ENCODE data around the gene CAPG. TPM values are rescaled to one million over a fixed set of nuclear protein-coding genes. Genes with fewer than 3 reads are reported as not detected.

Gene CAPG
- total and polyA plus RNA-seq, 2 of the 4 experiments (the other 2 are of a cell fraction), result 79.9 to 98.3 TPM

DNA sequence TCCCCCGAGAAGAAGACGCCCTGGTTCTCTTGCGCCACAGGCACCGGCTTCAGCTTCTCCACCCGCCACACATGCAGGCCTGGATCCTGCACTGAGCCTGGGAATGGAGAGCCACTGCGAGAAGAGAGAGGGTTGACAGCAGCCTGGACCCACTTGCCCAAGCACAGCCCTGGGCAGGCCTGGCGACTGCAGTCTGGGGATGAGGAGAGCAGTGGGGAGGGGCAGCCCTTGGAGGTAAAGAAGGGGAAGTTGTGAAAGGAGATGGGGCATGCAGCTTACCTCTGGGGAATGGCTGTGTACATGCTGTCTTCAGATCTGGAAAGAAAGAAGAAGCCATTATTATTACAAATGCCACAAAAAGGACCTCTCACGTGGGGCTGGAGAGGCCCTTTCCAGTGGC, 8.3 kb downstream of the CAPG start:
- POLR2A ChIA-PET (ENCODE audit: unreplicated experiment), result no interaction called here
- Histone ChIP-seq H3K4me1 (ENCODE audit: control insufficient read depth, insufficient read depth, low read length) (peaks cover 5% of the 10 kb centered on the region; the same call in 1 of the 2 replicates), H3K9me1 (ENCODE audit: insufficient read depth, low read length) (no peaks in the 10 kb centered on the region), H3K4ac (ENCODE audit: low read depth, low read length) (no peak overlapping the region), H3K9ac (ENCODE audit: low read depth, low read length) (no peak overlapping the region), H4K8ac (ENCODE audit: low read depth in 2 of 2, low read length in 2 of 2) (no peak overlapping the region), H2BK20ac (ENCODE audit: low read depth, low read length) (no peak overlapping the region), H3K27ac (ENCODE audit: insufficient read depth, low read length) (no peak overlapping the region), H4K20me1 (ENCODE audit: insufficient read depth, low read length) (no peaks in the 10 kb centered on the region; the same call in 1 of the 2 replicates), H2AK5ac (ENCODE audit: low read depth, low read length) (no peak overlapping the region), H3K14ac (replicated peaks; ENCODE audit: low read depth, low read length) (no peak overlapping the region), H3K23ac (ENCODE audit: low read depth, low read length) (no peak overlapping the region), H3K9me3 (ENCODE audit: control insufficient read depth, insufficient read depth, low read length) (no peaks in the 10 kb centered on the region), H3K4me3 (ENCODE audit: insufficient read depth, low read depth, low read length) (no peak overlapping the region), H3K79me1 (ENCODE audit: low read depth in 1 of 2, low read length in 2 of 2) (peaks cover 5 to 13% of the 10 kb centered on the region in 2 experiments; a peak in 3 of 4 replicates), H2BK5ac (ENCODE audit: low read depth, low read length, poor library complexity, severe bottlenecking) (no peak overlapping the region), H3K4me2 (ENCODE audit: low read depth, low read length) (no peak overlapping the region), H3K56ac (ENCODE audit: extremely low read depth, insufficient read depth, low read length) (no peak overlapping the region), H4K91ac (ENCODE audit: insufficient read depth, low read depth, low read length) (no peak overlapping the region), H2BK15ac (ENCODE audit: low read depth, low read length) (no peak overlapping the region), H4K5ac (ENCODE audit: low read depth, low read length) (no peak overlapping the region), H2AK9ac (replicated peaks; ENCODE audit: low read depth, low read length, poor library complexity) (no peak overlapping the region), H2BK120ac (ENCODE audit: low read depth, low read length) (no peak overlapping the region), H3K27me3 (ENCODE audit: control insufficient read depth, insufficient read depth, low read length) (no peaks in the 10 kb centered on the region), H3K18ac (ENCODE audit: low read depth, low read length) (no peak overlapping the region), H3K36me3 (ENCODE audit: control insufficient read depth, insufficient read depth, low read length) (peaks cover 14% of the 10 kb centered on the region), H2AFZ (replicated peaks; ENCODE audit: low read length, poor library complexity) (no peak overlapping the region)
- no TSS peak for BruUV-seq (replicated peaks)
- dilution Hi-C loops (cut with HindIII; ENCODE audit: low sequenced_read_pairs, unreplicated experiment), result no loop called here
- intact Hi-C loops (cut with micrococcal nuclease), result no loop called here
- CTCF ChIA-PET, result no interaction called here
- no peak for TF ChIP-seq MAZ (IDR thresholded peaks at IDR 0.05; ENCODE audit: borderline replicate concordance, low read depth, low read length)
- TF ChIP-seq CHD1 (IDR thresholded peaks at IDR 0.05; ENCODE audit: low read depth, low read length), result no peak
- TF ChIP-seq, protein P1, sequence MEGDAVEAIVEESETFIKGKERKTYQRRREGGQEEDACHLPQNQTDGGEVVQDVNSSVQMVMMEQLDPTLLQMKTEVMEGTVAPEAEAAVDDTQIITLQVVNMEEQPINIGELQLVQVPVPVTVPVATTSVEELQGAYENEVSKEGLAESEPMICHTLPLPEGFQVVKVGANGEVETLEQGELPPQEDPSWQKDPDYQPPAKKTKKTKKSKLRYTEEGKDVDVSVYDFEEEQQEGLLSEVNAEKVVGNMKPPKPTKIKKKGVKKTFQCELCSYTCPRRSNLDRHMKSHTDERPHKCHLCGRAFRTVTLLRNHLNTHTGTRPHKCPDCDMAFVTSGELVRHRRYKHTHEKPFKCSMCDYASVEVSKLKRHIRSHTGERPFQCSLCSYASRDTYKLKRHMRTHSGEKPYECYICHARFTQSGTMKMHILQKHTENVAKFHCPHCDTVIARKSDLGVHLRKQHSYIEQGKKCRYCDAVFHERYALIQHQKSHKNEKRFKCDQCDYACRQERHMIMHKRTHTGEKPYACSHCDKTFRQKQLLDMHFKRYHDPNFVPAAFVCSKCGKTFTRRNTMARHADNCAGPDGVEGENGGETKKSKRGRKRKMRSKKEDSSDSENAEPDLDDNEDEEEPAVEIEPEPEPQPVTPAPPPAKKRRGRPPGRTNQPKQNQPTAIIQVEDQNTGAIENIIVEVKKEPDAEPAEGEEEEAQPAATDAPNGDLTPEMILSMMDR (conservative IDR thresholded peaks at IDR 0.05; ENCODE audit: low read depth, low read length), result no peak
- TF ChIP-seq CEBPB (IDR thresholded peaks at IDR 0.05; ENCODE audit: low read depth, low read length), result no peak
- TF ChIP-seq BHLHE40 (IDR thresholded peaks at IDR 0.05; ENCODE audit: low read depth, low read length), result no peak
- 67% methylated on average over 4 of the region's 8 CpGs; no CpG with 5 or more reads in 1 of the 2 experiments for WGBS, 2 experiments (ENCODE audit: extremely low coverage in 2 of 2, insufficient read length in 1 of 2)
- in situ Hi-C loops (cut with MboI; ENCODE audit: low sequenced_read_pairs), result no loop called here
- ATAC-seq (ENCODE audit: low read depth) (no peak), DNase-seq (no peak)

All from IMR-90 (cell line).